Panc1 (cell line): Measurements from ENCODE around the gene ALPL. TPM values are rescaled to one million over a fixed set of nuclear protein-coding genes. Genes with fewer than 3 reads are reported as not detected.

Source experiments
- ATAC-seq: fragments of 200-7000 bp; cut with Tn5 transposase; 2 replicates; pipeline ENCODE4 v1.9.1; 2020; ENCODE audit warnings: mild to moderate bottlenecking, moderate library complexity
- BruUV-seq: library from RNA; stranded (reverse); fragments of 400-500 nt; replicated peaks from 2 replicates; lab custom pipeline; 2021; lab: Mats Ljungman, UMichigan
- CTCF ChIA-PET: fragments of 300-600 bp; sonication (Branson Sonifier 250); formaldehyde crosslinking; loops from one replicate; lab custom pipeline; 2022; ENCODE audit warnings: antibody characterized with exemption; lab: Charles Lee
- POLR2A ChIA-PET: fragments of 300-600 bp; sonication (Branson Sonifier 250); formaldehyde crosslinking; loops from one replicate; lab custom pipeline; 2022; ENCODE audit warnings: antibody characterized with exemption; lab: Charles Lee
- DNase-seq: peaks from one replicate; pipeline ENCODE4 v3.0.0-alpha.2; 2010; ENCODE audit warnings: low read depth, low spot score
- H3K27ac ChIP-seq: 2 replicates; pipeline ENCODE4 v1.5.1; 2011; ENCODE audit warnings: mild to moderate bottlenecking, low read length, inconsistent platforms
- H3K27me3 ChIP-seq: fragments of 200-500 bp; sonication (Bioruptor generic); 2 replicates; pipeline ENCODE4 v1.6.0; 2014; ENCODE audit warnings: low read length, inconsistent platforms; ENCODE audit not compliant: control insufficient read depth, insufficient read depth
- H3K36me3 ChIP-seq: fragments of 200-500 bp; sonication (Bioruptor generic); 2 replicates; pipeline ENCODE4 v1.5.1; 2014; ENCODE audit warnings: inconsistent platforms, mild to moderate bottlenecking, low read length, moderate library complexity; ENCODE audit not compliant: control insufficient read depth, insufficient read depth
- H3K4me1 ChIP-seq: 2 replicates; pipeline ENCODE4 v1.5.1; 2011; ENCODE audit warnings: inconsistent platforms, mild to moderate bottlenecking, low read length, moderate library complexity; ENCODE audit not compliant: control insufficient read depth, insufficient read depth
- H3K4me3 ChIP-seq, 2 experiments: 2 replicates each; pipeline ENCODE4 v1.5.1; 2011 to 2012; ENCODE audit warnings: low read depth in 2 of 2, low read length in 2 of 2, mild to moderate bottlenecking in 2 of 2, inconsistent platforms in 1 of 2, moderate library complexity in 1 of 2
- H3K9me3 ChIP-seq: fragments of 200-500 bp; sonication (Bioruptor generic); 2 replicates; pipeline ENCODE4 v1.5.1; 2014; ENCODE audit warnings: low read depth, mild to moderate bottlenecking, inconsistent platforms, low read length, moderate library complexity; ENCODE audit not compliant: control insufficient read depth, insufficient read depth
- CTCF ChIP-seq: fragments of 450-650 bp; IDR thresholded peaks from 2 replicates; pipeline ENCODE4 v1.5.1; 2017; ENCODE audit warnings: mild to moderate bottlenecking
- POLR2AphosphoS5 ChIP-seq: IDR thresholded peaks from 2 replicates; pipeline ENCODE4 v1.6.1; 2012; ENCODE audit warnings: mild to moderate bottlenecking, low read depth, low read length, moderate library complexity
- SIN3A ChIP-seq: IDR thresholded peaks from 2 replicates; pipeline ENCODE4 v1.6.1; 2012; ENCODE audit warnings: low read depth, mild to moderate bottlenecking, low read length, moderate library complexity, borderline replicate concordance; ENCODE audit not compliant: insufficient read depth
- TCF7L2 ChIP-seq: IDR thresholded peaks from 2 replicates; pipeline ENCODE4 v1.6.1; 2011; ENCODE audit warnings: mild to moderate bottlenecking, low read depth, low read length, inconsistent platforms
- in situ Hi-C: cut with HindIII; loops from 2 replicates; pipeline ENCODE4 v1.10.0; 2016; ENCODE audit warnings: low sequenced_read_pairs, low pct_unique_long_range_greater_than_20kb
- intact Hi-C: fragments of 100-400 bp; cut with micrococcal nuclease; formaldehyde crosslinking; loops from one replicate; pipeline ENCODE4 v1.10.0; 2022; ENCODE audit not compliant: unreplicated experiment
- total RNA-seq: library from RNA; stranded (reverse); gene quantifications from one replicate; pipeline ENCODE4 v1.2.1, GENCODE V29; 2021; ENCODE audit not compliant: unreplicated experiment
- TF ChIP-seq, protein P1 (sequence below), 2 experiments: IDR thresholded peaks; 2 replicates each; pipeline ENCODE4 v1.6.1; 2011 to 2012; ENCODE audit warnings: low read depth in 2 of 2, control low read depth in 1 of 2, low read length in 1 of 2, mild to moderate bottlenecking in 1 of 2, moderate library complexity in 1 of 2; ENCODE audit not compliant: insufficient read depth in 1 of 2

ALPL gene
- total RNA-seq, 1 experiment from 2014 or later: 0.82 TPM

- ATAC-seq (no peak), DNase-seq (no peak)
- POLR2A ChIA-PET: no interaction called here
- H3K4me3 ChIP-seq: no peak overlapping the region
- CTCF ChIA-PET: no interaction called here
- no peak overlapping the region for H3K27ac ChIP-seq
- H3K27me3 ChIP-seq: no peaks in the 10 kb centered on the region
- H3K9me3 ChIP-seq: no peaks in the 10 kb centered on the region
- H3K4me1 ChIP-seq: no peaks in the 10 kb centered on the region
- in situ Hi-C loops (no loop called here), intact Hi-C loops (no loop called here)
- BruUV-seq: no TSS peak
- H3K36me3 ChIP-seq: no peaks in the 10 kb centered on the region
- TF ChIP-seq SIN3A (no peak), CTCF (no peak), POLR2AphosphoS5 (no peak), TCF7L2 (no peak)
- TF ChIP-seq, protein P1, sequence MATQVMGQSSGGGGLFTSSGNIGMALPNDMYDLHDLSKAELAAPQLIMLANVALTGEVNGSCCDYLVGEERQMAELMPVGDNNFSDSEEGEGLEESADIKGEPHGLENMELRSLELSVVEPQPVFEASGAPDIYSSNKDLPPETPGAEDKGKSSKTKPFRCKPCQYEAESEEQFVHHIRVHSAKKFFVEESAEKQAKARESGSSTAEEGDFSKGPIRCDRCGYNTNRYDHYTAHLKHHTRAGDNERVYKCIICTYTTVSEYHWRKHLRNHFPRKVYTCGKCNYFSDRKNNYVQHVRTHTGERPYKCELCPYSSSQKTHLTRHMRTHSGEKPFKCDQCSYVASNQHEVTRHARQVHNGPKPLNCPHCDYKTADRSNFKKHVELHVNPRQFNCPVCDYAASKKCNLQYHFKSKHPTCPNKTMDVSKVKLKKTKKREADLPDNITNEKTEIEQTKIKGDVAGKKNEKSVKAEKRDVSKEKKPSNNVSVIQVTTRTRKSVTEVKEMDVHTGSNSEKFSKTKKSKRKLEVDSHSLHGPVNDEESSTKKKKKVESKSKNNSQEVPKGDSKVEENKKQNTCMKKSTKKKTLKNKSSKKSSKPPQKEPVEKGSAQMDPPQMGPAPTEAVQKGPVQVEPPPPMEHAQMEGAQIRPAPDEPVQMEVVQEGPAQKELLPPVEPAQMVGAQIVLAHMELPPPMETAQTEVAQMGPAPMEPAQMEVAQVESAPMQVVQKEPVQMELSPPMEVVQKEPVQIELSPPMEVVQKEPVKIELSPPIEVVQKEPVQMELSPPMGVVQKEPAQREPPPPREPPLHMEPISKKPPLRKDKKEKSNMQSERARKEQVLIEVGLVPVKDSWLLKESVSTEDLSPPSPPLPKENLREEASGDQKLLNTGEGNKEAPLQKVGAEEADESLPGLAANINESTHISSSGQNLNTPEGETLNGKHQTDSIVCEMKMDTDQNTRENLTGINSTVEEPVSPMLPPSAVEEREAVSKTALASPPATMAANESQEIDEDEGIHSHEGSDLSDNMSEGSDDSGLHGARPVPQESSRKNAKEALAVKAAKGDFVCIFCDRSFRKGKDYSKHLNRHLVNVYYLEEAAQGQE (IDR thresholded peaks at IDR 0.05; ENCODE audit: insufficient read depth in 1 of 2, low read depth in 2 of 2, low read length in 1 of 2): no peak
These were observed 105.3 kb downstream of the ALPL start for GRCh38 chr1:21614419-21615115.

DNA sequence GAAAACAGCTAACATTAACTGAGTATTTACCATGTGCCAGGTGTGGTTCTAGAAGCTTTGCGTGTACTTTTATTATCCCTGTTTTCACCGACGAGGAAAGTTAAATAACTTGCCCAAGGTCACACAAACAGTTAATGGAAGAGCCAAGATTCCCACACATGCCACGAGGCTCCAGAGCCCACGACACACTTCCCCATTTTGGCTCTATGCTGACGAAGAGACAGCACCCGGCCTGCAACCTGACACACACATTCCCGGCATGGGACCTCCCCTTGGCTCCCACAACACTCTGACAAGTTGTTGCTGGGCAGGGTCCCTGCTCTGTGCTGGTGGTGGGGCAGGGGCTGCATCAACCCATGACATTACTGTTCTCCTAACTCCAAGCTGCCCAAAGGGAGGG, 107.1 kb downstream of the ALPL start:
- Histone ChIP-seq H3K4me1 (no peaks in the 10 kb centered on the region), H3K9me3 (no peaks in the 10 kb centered on the region), H3K27me3 (no peaks in the 10 kb centered on the region), H3K36me3 (no peaks in the 10 kb centered on the region), H3K4me3 (no peak overlapping the region), H3K27ac (no peak overlapping the region)
- ATAC-seq (no peak), DNase-seq (no peak)
- BruUV-seq: no TSS peak
- intact Hi-C loops: no loop called here
- in situ Hi-C loops: no loop called here
- ChIA-PET CTCF (interaction anchor here (0.6 kb wide), 1 partner anchor 12 kb away, joined by 4 read pairs; no protein-coding TSS in a partner anchor), POLR2A (no interaction called here)
- TF ChIP-seq, protein P1 (IDR thresholded peaks at IDR 0.05; ENCODE audit: insufficient read depth in 1 of 2, low read depth in 2 of 2, low read length in 1 of 2): no peak
- TF ChIP-seq POLR2AphosphoS5: no peak
- TF ChIP-seq SIN3A: no peak
- TF ChIP-seq CTCF: no peak
- TF ChIP-seq TCF7L2: no peak
